HCT116 (cell line): Measurements from ENCODE around the gene MIF. TPM values are rescaled to one million over a fixed set of nuclear protein-coding genes. Genes with fewer than 3 reads are reported as not detected.
A peak's percentile ranks its signal among the peaks of the same experiment; 100 is the strongest.

Source experiments
- ATAC-seq: fragments of 200-7000 bp; cut with Tn5 transposase; 2 replicates; pipeline ENCODE4 v1.9.1; 2020; ENCODE audit warnings: mild to moderate bottlenecking, moderate library complexity
- BruUV-seq: library from RNA; stranded (reverse); fragments of 400-500 nt; replicated peaks from 2 replicates; lab custom pipeline; 2021; lab: Mats Ljungman, UMichigan
- CTCF ChIA-PET: fragments of 300-600 bp; sonication (Branson Sonifier 250); formaldehyde crosslinking; loops from one replicate; lab custom pipeline; 2021; ENCODE audit warnings: antibody characterized with exemption; lab: Charles Lee
- POLR2A ChIA-PET: fragments of 300-600, 350-600 bp; sonication (Branson Sonifier 250); formaldehyde crosslinking; loops from one replicate; lab custom pipeline; 2021; ENCODE audit warnings: antibody characterized with exemption; lab: Charles Lee
- RAD21 ChIA-PET, 2 experiments: fragments of 300-600 bp; sonication (Branson Sonifier 250); formaldehyde crosslinking; loops; one replicate each; lab custom pipeline; 2023; ENCODE audit warnings: low total read pairs in 2 of 2; ENCODE audit not compliant: uncharacterized antibody in 2 of 2, unreplicated experiment in 2 of 2, low non-redundant PET in 1 of 2; lab: Charles Lee
- DNase-seq: peaks from one replicate; pipeline ENCODE4 v3.0.0-alpha.2; 2010; ENCODE audit warnings: low read depth, low spot score
- H2AFZ ChIP-seq: fragments of 200-600 bp; shearing (Covaris generic), sonication (generic); 2 replicates; pipeline ENCODE4 v1.6.1; 2017; ENCODE audit warnings: low read depth, mixed run types, mixed read lengths, antibody characterized with exemption, low read length; ENCODE audit not compliant: poor library complexity, severe bottlenecking
- H3K27ac ChIP-seq: 2 replicates; pipeline ENCODE4 v1.5.1; 2012; ENCODE audit warnings: low read depth, low read length
- H3K27me3 ChIP-seq: fragments of 200-600 bp; sonication (generic); 2 replicates; pipeline ENCODE4 v1.6.1; 2016; ENCODE audit warnings: mixed run types, low read length, mixed read lengths; ENCODE audit not compliant: insufficient read depth
- H3K36me3 ChIP-seq, 2 experiments: fragments of 200-500 bp in 1 of 2; fragments of 200-600 bp in 1 of 2; sonication (Bioruptor generic) in 1 of 2; sonication (generic) in 1 of 2; 2 replicates each; pipeline versions ENCODE4 v1.5.1 to v1.6.1; 2014 to 2016; ENCODE audit warnings: low read length in 2 of 2, inconsistent platforms in 1 of 2, mixed read lengths in 1 of 2, mixed run types in 1 of 2; ENCODE audit not compliant: insufficient read depth in 2 of 2, control insufficient read depth in 1 of 2
- H3K4me1 ChIP-seq, 2 experiments: fragments of 200-600 bp in 1 of 2; sonication (generic) in 1 of 2; 2 replicates each; pipeline versions ENCODE4 v1.5.1 to v1.6.1; 2012 to 2017; ENCODE audit warnings: low read length in 2 of 2, inconsistent platforms in 1 of 2, mild to moderate bottlenecking in 1 of 2, mixed read lengths in 1 of 2, mixed run types in 1 of 2, moderate library complexity in 1 of 2; ENCODE audit not compliant: insufficient read depth in 2 of 2, control insufficient read depth in 1 of 2
- H3K4me2 ChIP-seq: fragments of 200-600 bp; sonication (generic); 2 replicates; pipeline ENCODE4 v1.6.1; 2017; ENCODE audit warnings: mixed run types, low read length, mixed read lengths
- H3K4me3 ChIP-seq, 2 experiments: fragments of 200-600 bp in 1 of 2; sonication (generic) in 1 of 2; replicated peaks in 1 of 2; 2 replicates each; pipeline ENCODE4 v1.5.1; 2011 to 2016; ENCODE audit warnings: low read length in 2 of 2, control low read depth in 1 of 2, low read depth in 1 of 2, mild to moderate bottlenecking in 1 of 2, mixed read lengths in 1 of 2, mixed run types in 1 of 2
- H3K79me2 ChIP-seq: fragments of 200-600 bp; sonication (generic); 2 replicates; pipeline ENCODE4 v1.6.1; 2017; ENCODE audit warnings: mild to moderate bottlenecking, mixed run types, low read length, moderate library complexity, mixed read lengths; ENCODE audit not compliant: insufficient read depth
- H3K9ac ChIP-seq: fragments of 200-600 bp; sonication (generic); 2 replicates; pipeline ENCODE4 v1.6.1; 2016; ENCODE audit warnings: low read length, mixed read lengths
- H3K9me2 ChIP-seq: fragments of 200-600 bp; sonication (generic), shearing (Covaris generic); 2 replicates; pipeline ENCODE4 v1.6.1; 2017; ENCODE audit warnings: mixed run types, mild to moderate bottlenecking, moderate library complexity; ENCODE audit not compliant: insufficient read depth
- H3K9me3 ChIP-seq, 2 experiments: fragments of 200-500 bp in 1 of 2; fragments of 200-600 bp in 1 of 2; sonication (Bioruptor generic) in 1 of 2; sonication (generic) in 1 of 2; 2 replicates each; pipeline ENCODE4 v1.6.1; 2014 to 2017; ENCODE audit warnings: low read length in 2 of 2, mixed read lengths in 2 of 2, inconsistent platforms in 1 of 2, low read depth in 1 of 2, mild to moderate bottlenecking in 1 of 2, mixed run types in 1 of 2, moderate library complexity in 1 of 2; ENCODE audit not compliant: control insufficient read depth in 1 of 2, insufficient read depth in 1 of 2
- H4K20me1 ChIP-seq: fragments of 200-600 bp; sonication (generic), shearing (Covaris generic); 2 replicates; pipeline ENCODE4 v1.6.1; 2017; ENCODE audit warnings: mixed run types, mild to moderate bottlenecking, moderate library complexity; ENCODE audit not compliant: insufficient read depth
- ATF3 ChIP-seq: IDR thresholded peaks from 2 replicates; pipeline ENCODE4 v1.6.1; 2012
- CBX3 ChIP-seq: IDR thresholded peaks from 2 replicates; pipeline ENCODE4 v1.6.1; 2012; ENCODE audit warnings: low read depth
- CTCF ChIP-seq, 3 experiments: fragments of 200-600 bp in 1 of 3; sonication (generic) in 1 of 3; IDR thresholded peaks in 2 of 3; conservative IDR thresholded peaks in 1 of 3; 2 replicates each; pipeline ENCODE4 v1.5.1; 2012 to 2017; ENCODE audit warnings: low read depth in 2 of 3, low read length in 2 of 3, antibody characterized with exemption in 1 of 3, borderline replicate concordance in 1 of 3, control low read depth in 1 of 3, mild to moderate bottlenecking in 1 of 3, mixed read lengths in 1 of 3, mixed run types in 1 of 3, moderate library complexity in 1 of 3; ENCODE audit not compliant: insufficient read depth in 1 of 3
- EGR1 ChIP-seq: IDR thresholded peaks from 2 replicates; pipeline ENCODE4 v1.6.1; 2012; ENCODE audit warnings: low read depth
- ELF1 ChIP-seq: IDR thresholded peaks from 2 replicates; pipeline ENCODE4 v1.6.1; 2012; ENCODE audit warnings: low read depth, borderline replicate concordance
- EZH2phosphoT487 ChIP-seq: fragments of 200-600 bp; IDR thresholded peaks from 2 replicates; pipeline ENCODE4 v1.6.1; 2018; ENCODE audit warnings: antibody characterized with exemption, borderline replicate concordance
- FOSL1 ChIP-seq: IDR thresholded peaks from 2 replicates; pipeline ENCODE4 v1.6.1; 2012; ENCODE audit warnings: low read depth
- JUND ChIP-seq: IDR thresholded peaks from 2 replicates; pipeline ENCODE4 v1.6.1; 2012
- MAX ChIP-seq: IDR thresholded peaks from 2 replicates; pipeline ENCODE4 v1.6.1; 2012
- POLR2AphosphoS5 ChIP-seq: IDR thresholded peaks from 2 replicates; pipeline ENCODE4 v1.6.1; 2011; ENCODE audit warnings: mild to moderate bottlenecking, low read depth, low read length, moderate library complexity
- RAD21 ChIP-seq: IDR thresholded peaks from 2 replicates; pipeline ENCODE4 v1.6.1; 2012; ENCODE audit warnings: low read depth, mild to moderate bottlenecking
- SP1 ChIP-seq: IDR thresholded peaks from 2 replicates; pipeline ENCODE4 v1.6.1; 2012; ENCODE audit warnings: low read depth
- TCF7L2 ChIP-seq: IDR thresholded peaks from 2 replicates; pipeline ENCODE4 v1.7.0; 2011; ENCODE audit warnings: borderline replicate concordance, inconsistent platforms; ENCODE audit not compliant: insufficient read depth, insufficient read length; ENCODE audit errors: extremely low read depth
- YY1 ChIP-seq: IDR thresholded peaks from 2 replicates; pipeline ENCODE4 v1.6.1; 2011; ENCODE audit warnings: low read length, low read depth, moderate library complexity, mild to moderate bottlenecking; ENCODE audit not compliant: insufficient replicate concordance; ENCODE audit errors: extremely low read depth
- ZFX ChIP-seq: fragments of 450-650 bp; IDR thresholded peaks from 2 replicates; pipeline ENCODE4 v1.6.1; 2017
- intact Hi-C: fragments of 100-400 bp; cut with micrococcal nuclease; formaldehyde crosslinking; loops from 2 replicates; pipeline ENCODE4 v1.10.0; 2022
- total RNA-seq: library from RNA; stranded (reverse); gene quantifications from one replicate; pipeline ENCODE4 v1.2.1, GENCODE V29; 2021; ENCODE audit not compliant: unreplicated experiment

Gene MIF
- total RNA-seq, 1 experiment from 2014 or later = 1,511 TPM

- no peaks in the 10 kb centered on the region for H3K9me3 ChIP-seq
- H4K20me1 ChIP-seq = peaks cover 7% of the 10 kb centered on the region; the same call in 1 of the 2 replicates
- DNase-seq = no peak
- no peak overlapping the region for H2AFZ ChIP-seq
- peaks cover 16 to 31% of the 10 kb centered on the region in 2 experiments for H3K4me1 ChIP-seq
- TF ChIP-seq POLR2AphosphoS5 = peak; percentile 40; the same call in 1 of the 2 replicates
- TF ChIP-seq YY1 = no peak
- no peak for TF ChIP-seq RAD21
- TF ChIP-seq, all 23 proteins: peak for 1
- peak overlapping the region; percentile 85; the same call in 1 of the 2 replicates for H3K4me2 ChIP-seq
- ATAC-seq = no peak
- H3K9me2 ChIP-seq = no peaks in the 10 kb centered on the region
- H3K9ac ChIP-seq = no peak overlapping the region
- BruUV-seq = no TSS peak
- intact Hi-C loops = no loop called here
- H3K4me3 ChIP-seq = no peak overlapping the region
- H3K79me2 ChIP-seq = peaks cover 25% of the 10 kb centered on the region
- POLR2A ChIA-PET = interaction anchor here (1.2 kb wide), 1 partner anchor 17 kb away, joined by 7 read pairs; no protein-coding TSS in a partner anchor
- no peaks in the 10 kb centered on the region for H3K27me3 ChIP-seq
- peaks cover 12 to 23% of the 10 kb centered on the region in 2 experiments; a peak in 3 of 4 replicates for H3K36me3 ChIP-seq
- CTCF ChIA-PET = no interaction called here
- no peak overlapping the region; the same call in 1 of the 2 replicates for H3K27ac ChIP-seq
- RAD21 ChIA-PET = no interaction called here
Observed at GRCh38 chr22:23896523-23897186, 2.5 kb downstream of the MIF start.

GRCh38 chr22:23897320-23897719, 3.1 kb downstream of the MIF start:
- Histone ChIP-seq H3K4me3 (no peak overlapping the region), H3K9me3 (no peaks in the 10 kb centered on the region), H3K9ac (no peak overlapping the region), H3K9me2 (no peaks in the 10 kb centered on the region), H3K27ac (no peak overlapping the region), H3K4me2 (no peak overlapping the region), H2AFZ (no peak overlapping the region), H3K4me1 (peaks cover 16 to 31% of the 10 kb centered on the region in 2 experiments), H4K20me1 (peaks cover 7% of the 10 kb centered on the region; the same call in 1 of the 2 replicates), H3K27me3 (no peaks in the 10 kb centered on the region), H3K36me3 (peaks cover 12 to 23% of the 10 kb centered on the region in 2 experiments; a peak in 3 of 4 replicates), H3K79me2 (peaks cover 25% of the 10 kb centered on the region)
- RAD21 ChIA-PET = no interaction called here
- ATAC-seq (no peak), DNase-seq (no peak)
- no TSS peak for BruUV-seq
- POLR2A ChIA-PET = no interaction called here
- intact Hi-C loops = no loop called here
- CTCF ChIA-PET = no interaction called here
- no peak for TF ChIP-seq ZFX
- TF ChIP-seq YY1 = no peak
- TF ChIP-seq CTCF (IDR thresholded peaks at IDR 0.05 in 2 of 3, conservative IDR thresholded peaks at IDR 0.05 in 1 of 3; ENCODE audit: borderline replicate concordance in 1 of 3, insufficient read depth in 1 of 3, low read depth in 2 of 3, low read length in 2 of 3) = no peak
- TF ChIP-seq ELF1 = no peak
- no peak for TF ChIP-seq ATF3
- TF ChIP-seq CBX3 = no peak
- TF ChIP-seq JUND = no peak
- no peak for TF ChIP-seq FOSL1
- no peak for TF ChIP-seq EGR1
- TF ChIP-seq MAX = no peak
- no peak for TF ChIP-seq TCF7L2
- TF ChIP-seq EZH2phosphoT487 = no peak
- TF ChIP-seq SP1 = no peak
